NCI-H146 treated with DMSO at 0.1 percent for 48 hours (cell line): ENCODE measurements around the gene ABCA4.
"Not testable (repeated sequence)": the region's sequence is repeated elsewhere in the genome, so short reads cannot be mapped to it uniquely, and the experiment has no call there.

ENCODE experiments used
- DNase-seq: peaks from one replicate; lab custom pipeline; 2025; ENCODE audit not compliant: unreplicated experiment; lab: John Stamatoyannopoulos, UW

Gene ABCA4

GRCh38 chr1:94011129-94011528 is 109.8 kb downstream of the ABCA4 start:
- DNase-seq: no peak

- no peak for DNase-seq
Observed at GRCh38 chr1:94009304-94009703, 111.6 kb downstream of the ABCA4 start.

GRCh38 chr1:94006604-94007003 is 114.3 kb downstream of the ABCA4 start:
- DNase-seq: no peak

GRCh38 chr1:94004924-94005323 is 116.0 kb downstream of the ABCA4 start:
- DNase-seq: no peak

- no peak for DNase-seq
Observed at GRCh38 chr1:94002046-94002787, 118.7 kb downstream of the ABCA4 start.

GRCh38 chr1:94001397-94002045 is 119.4 kb downstream of the ABCA4 start:
- DNase-seq: no peak

- DNase-seq: no peak
Observed at GRCh38 chr1:94000510-94001282, 120.3 kb downstream of the ABCA4 start.

GRCh38 chr1:93999840-94000415 is 121.0 kb downstream of the ABCA4 start:
- DNase-seq: no peak

GRCh38 chr1:93998532-93998931 is 122.4 kb downstream of the ABCA4 start:
- DNase-seq: not testable (repeated sequence)

- DNase-seq: no peak
Observed at GRCh38 chr1:93997756-93998155, 123.2 kb downstream of the ABCA4 start.

GRCh38 chr1:93995837-93996536 is 125.0 kb downstream of the ABCA4 start:
- DNase-seq: no peak

GRCh38 chr1:93993731-93994130 is 127.2 kb downstream of the ABCA4 start:
- DNase-seq: no peak

GRCh38 chr1:93992954-93993353 is 128.0 kb downstream of the ABCA4 start:
- no peak for DNase-seq

GRCh38 chr1:93992190-93992589 is 128.8 kb downstream of the ABCA4 start:
- DNase-seq: no peak

GRCh38 chr1:93991271-93991670 is 129.7 kb downstream of the ABCA4 start:
- DNase-seq: no peak

- DNase-seq: not testable (repeated sequence)
Observed at GRCh38 chr1:93990477-93990876, 130.5 kb downstream of the ABCA4 start.

GRCh38 chr1:93990010-93990409 is 130.9 kb downstream of the ABCA4 start:
- no peak for DNase-seq

GRCh38 chr1:93989601-93990000 is 131.3 kb downstream of the ABCA4 start:
- DNase-seq: no peak

GRCh38 chr1:93988634-93989350 is 132.2 kb downstream of the ABCA4 start:
- no peak for DNase-seq

- DNase-seq: no peak
Observed at GRCh38 chr1:93981274-93981667, 139.7 kb downstream of the ABCA4 start.
